Amniotic stem cell (primary cell): ENCODE data around the gene TP53I13.

Experiments used
- DNase-seq: peaks from one replicate; lab custom pipeline; 2025; lab: John Stamatoyannopoulos, UW

Gene TP53I13

GRCh38 chr17:29593591-29594518 lies 25.4 kb downstream of the TP53I13 start:
- no peak for DNase-seq

GRCh38 chr17:29594519-29595090 lies 26.1 kb downstream of the TP53I13 start:
- DNase-seq = no peak

GRCh38 chr17:29595107-29595942 lies 26.8 kb downstream of the TP53I13 start:
- DNase-seq = no peak

- DNase-seq = no peak
Measured at GRCh38 chr17:29595943-29596774, 27.7 kb downstream of the TP53I13 start.

GRCh38 chr17:29596811-29597210 lies 28.3 kb downstream of the TP53I13 start:
- DNase-seq = no peak

GRCh38 chr17:29597361-29598172 lies 29.1 kb downstream of the TP53I13 start:
- no peak for DNase-seq

GRCh38 chr17:29603109-29603674 lies 34.7 kb downstream of the TP53I13 start:
- DNase-seq = no peak

- no peak for DNase-seq
Measured at GRCh38 chr17:29607557-29608195, 39.2 kb downstream of the TP53I13 start.

- DNase-seq = no peak
Measured at GRCh38 chr17:29608986-29609385, 40.5 kb downstream of the TP53I13 start.

GRCh38 chr17:29610395-29610794 lies 41.9 kb downstream of the TP53I13 start:
- DNase-seq = no peak

GRCh38 chr17:29611351-29612093 lies 43.0 kb downstream of the TP53I13 start:
- DNase-seq = no peak

- no peak for DNase-seq
Measured at GRCh38 chr17:29612094-29612403, 43.5 kb downstream of the TP53I13 start.

GRCh38 chr17:29612404-29613280 lies 44.1 kb downstream of the TP53I13 start:
- no peak for DNase-seq

GRCh38 chr17:29613352-29613837 lies 44.9 kb downstream of the TP53I13 start:
- DNase-seq = no peak

GRCh38 chr17:29613856-29614255 lies 45.4 kb downstream of the TP53I13 start:
- DNase-seq = no peak

GRCh38 chr17:29614349-29615047 lies 46.0 kb downstream of the TP53I13 start:
- DNase-seq = no peak

- DNase-seq = no peak
Measured at GRCh38 chr17:29615048-29615385, 46.5 kb downstream of the TP53I13 start.
